Stimulated activated CD4-positive, alpha-beta T cell treated with anti-CD3 and anti-CD28 coated beads, Interleukin-1b, Interleukin-23, amount 100 ng/mL, for 48 hours (primary cell): ENCODE measurements around the gene ALDH9A1.
"Not testable (repeated sequence)": the region's sequence is repeated elsewhere in the genome, so short reads cannot be mapped to it uniquely, and the experiment has no call there.

ENCODE experiments used
- DNase-seq: peaks from one replicate; pipeline ENCODE4 v3.0.0-alpha.2; 2020

The ALDH9A1 gene

DNA sequence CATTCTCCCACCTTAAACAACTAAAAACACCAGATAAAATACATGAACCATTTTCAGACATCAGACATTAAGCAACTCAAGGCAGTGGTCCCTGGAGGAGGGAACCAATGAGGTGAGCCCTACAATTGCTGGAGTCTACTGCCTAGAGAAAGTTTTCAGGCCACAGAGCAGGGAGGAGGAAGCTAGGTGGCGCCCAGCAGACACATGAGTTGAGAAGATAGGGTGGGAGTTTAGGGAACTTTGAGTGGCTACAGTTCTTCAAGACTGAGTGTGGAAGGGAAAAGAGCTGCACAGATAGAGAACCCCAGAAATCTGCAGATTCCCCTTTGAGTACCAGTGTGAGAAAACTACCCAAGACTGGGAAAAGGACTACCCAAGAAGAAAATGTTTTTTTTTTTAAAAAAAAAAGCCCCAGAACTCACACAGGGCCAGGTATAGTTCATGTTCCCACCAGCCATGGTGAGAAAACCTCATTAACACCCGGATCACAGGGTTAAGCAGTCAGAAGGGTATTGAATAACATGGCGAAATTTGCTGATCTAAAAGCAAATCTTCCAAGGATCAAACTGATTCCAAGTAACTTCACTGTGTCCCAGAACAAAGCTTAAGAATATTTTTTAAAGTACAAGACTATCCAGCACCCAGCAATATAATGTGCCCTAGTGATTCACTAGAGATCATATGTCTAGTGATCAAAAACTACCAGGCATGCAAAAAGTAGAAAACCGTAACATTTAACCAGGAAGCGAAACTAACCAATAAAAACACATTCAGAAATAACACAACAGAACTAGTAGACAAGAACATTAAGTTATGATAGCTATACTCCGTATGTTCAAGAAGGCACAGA, 12.0 kb downstream of the ALDH9A1 start:
- no peak for DNase-seq

DNA sequence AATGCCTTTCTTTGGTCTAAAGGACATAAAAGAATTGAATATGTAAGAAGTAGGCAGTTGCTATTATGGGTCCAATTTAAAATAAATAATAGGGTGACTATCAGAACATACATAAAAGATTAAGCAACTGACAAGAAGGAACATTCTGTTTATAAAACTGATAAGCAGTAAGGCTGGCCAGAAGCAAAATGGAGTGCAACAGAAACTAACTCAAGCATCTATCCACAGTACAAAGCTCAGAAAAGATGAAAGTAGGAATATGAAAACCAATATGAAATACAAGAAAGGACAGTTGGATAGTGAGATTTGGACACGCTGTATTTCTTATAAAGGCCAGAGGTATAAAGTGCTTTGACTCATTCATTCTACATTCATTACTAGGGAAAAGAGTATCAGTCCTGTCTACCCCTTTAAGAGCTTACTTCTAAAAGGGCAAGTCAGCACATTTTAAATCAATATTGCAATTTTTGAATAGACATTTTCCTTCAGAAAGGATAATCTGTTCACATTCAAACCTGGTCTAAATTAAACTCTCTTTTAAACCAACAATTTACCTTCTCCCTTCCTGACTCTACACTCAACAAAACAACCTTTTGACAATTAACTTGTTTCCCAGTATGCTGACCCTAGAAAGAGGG, 14.4 kb downstream of the ALDH9A1 start:
- no peak for DNase-seq

DNA sequence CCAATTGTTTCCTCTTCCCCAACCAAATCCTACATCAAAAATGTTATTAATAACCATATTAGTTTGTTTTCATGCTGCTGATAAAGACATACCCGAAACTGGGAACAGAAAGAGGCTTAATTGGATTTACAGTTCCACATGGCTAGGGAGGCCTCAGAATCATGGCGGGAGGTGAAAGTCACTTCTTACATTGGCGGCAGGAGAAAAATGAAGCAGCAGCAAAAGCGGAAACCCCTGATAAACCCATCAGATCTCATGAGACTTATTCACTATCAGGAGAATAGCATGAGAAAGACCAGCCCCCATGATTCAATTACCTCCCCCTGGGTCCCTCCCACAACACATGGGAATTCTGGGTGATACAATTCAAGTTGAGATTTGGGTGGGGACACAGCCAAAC, 17.6 kb downstream of the ALDH9A1 start:
- DNase-seq = not testable (repeated sequence)

DNA sequence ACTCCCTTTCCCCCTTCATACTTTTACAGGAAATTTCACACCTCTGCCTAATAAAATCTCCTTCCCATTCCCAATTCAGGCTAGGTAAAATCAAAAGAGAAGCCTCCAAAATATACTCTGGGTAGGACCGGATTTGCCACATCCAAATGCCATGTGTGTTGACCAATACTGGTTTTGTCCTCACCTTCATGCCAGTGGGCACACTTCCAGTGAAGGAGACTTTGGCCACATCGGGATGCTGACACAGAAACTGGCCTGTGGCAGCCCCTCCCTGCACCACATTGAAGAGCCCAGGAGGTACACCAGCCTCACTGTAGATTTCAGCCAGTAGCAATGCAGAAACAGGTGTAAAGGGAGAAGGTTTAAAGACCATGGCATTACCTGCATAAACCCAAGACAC, 18.1 kb downstream of the ALDH9A1 start:
- DNase-seq = no peak

DNA sequence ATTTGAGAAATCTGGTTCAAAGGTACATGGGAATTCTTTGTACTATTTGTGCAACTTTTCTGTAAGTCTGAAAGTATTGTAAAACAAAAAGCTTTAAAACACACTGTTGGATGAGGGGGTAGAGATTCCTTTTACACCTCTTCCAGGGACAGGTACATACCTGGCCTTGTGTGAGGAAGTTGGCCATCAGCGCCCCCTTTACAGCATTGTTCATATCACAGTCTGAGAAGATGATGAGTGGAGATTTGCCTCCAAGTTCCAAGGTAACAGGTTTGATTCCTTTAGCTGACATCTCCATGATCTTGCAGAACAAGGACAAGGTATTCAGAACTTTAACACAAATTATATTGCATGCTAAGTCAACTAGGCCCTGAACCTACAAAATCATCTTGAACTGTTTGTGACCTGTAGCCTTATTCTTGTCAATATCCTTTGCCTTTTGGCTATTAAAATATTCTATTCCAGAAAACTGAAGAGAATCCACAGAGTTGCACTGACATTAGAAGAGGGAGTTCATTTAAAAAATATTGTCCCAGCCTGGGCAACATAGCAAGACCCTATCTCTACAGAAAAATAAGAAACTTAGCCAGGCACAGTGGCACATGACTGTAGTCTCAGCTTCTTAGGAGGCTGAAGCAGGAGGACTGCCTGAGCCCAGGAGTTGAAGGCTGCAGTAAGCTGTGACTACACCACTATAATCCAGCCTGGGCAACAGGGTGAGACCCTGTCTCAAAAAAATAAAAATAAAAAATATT, 18.9 kb downstream of the ALDH9A1 start:
- no peak for DNase-seq

DNA sequence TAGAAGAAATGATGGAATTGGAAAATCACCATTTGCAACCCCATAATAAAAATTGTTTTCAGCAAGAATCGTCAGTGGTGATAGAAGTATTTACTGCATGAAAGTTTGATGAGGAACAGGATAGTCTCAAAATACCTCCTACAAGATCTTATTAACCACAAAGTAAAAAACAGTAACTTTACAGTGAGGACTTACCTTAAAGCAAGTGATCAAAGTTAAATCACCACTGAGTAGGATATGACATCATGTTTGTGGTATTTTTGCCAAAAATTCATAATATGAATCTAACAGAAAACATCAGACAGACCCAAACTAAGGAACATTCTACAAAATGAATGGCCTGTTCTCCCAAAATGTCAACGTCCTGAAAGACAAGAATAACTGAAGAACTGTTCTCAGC, 19.9 kb downstream of the ALDH9A1 start:
- no peak for DNase-seq

DNA sequence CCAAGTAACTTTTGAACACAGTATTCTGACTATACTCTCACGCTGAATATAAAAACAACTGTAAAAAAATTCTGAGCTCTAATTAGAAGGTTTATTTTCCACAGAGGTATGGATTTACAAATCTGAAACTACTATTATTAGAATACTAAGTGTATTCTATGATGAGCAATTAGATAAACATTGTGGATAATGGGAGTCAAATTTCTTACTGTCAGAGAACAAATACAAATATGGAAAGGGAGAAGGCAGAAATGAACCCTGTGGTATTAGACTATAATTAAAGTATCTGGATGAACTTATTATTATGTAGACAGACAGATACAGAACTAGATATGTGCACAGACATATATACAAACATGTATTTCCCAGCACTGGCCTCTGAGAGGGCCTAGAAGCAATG, 22.6 kb downstream of the ALDH9A1 start:
- no peak for DNase-seq

DNA sequence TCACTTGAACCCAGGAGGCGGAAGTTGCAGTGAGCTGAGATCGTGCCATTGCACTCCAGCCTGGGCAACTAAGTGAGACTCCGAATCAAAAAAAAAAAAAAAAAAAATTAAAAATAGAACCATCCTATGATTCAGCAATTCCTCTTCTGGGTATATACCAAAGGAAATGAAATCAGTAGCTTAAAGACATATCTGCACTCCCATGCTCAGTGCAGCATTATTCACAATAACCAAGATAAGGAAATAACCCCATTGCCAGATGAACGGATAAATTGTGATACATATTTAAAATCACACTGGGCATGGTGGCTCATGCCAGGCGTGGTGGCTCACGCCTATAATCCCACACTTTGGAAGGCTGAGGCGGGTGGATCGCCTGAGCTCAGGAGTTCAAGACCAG, 23.8 kb downstream of the ALDH9A1 start:
- DNase-seq = no peak

DNA sequence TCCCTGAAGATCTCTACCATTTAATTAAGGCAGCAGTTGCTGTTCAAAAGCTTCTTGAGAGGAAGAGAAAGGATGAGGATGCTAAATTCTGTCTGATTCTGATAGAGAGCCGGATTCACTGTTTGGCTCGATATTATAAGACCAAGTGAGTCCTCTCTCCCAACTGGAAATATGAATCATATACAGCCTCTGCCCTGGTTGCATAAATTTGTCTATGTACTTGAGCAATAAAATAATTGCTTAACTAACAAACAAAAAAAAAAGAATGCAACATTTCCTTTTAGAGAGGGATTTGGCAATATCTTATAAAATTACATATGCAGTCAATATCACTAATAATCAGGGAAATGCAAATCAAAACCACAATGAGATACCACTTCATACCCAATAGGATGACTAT, 26.8 kb downstream of the ALDH9A1 start:
- no peak for DNase-seq

DNA sequence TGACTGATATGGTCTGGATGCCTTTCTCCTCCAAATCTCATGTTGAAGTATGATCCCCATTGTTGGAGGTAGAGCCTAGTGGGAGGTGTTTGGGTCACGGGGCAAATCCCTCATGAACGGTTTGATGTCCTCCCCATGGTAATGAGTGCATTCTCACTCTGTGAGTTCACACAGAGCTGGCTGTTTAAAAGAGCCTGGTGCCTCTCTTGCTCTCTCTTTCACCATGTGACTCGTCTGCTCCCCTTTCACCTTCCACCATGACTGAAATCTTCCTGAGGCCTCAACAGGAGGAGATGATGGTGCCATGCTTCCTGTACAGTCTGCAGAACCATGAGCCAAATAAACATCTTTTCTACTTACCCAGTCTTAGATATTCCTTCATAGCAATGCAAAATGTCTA, 30.2 kb downstream of the ALDH9A1 start:
- DNase-seq = no peak

DNA sequence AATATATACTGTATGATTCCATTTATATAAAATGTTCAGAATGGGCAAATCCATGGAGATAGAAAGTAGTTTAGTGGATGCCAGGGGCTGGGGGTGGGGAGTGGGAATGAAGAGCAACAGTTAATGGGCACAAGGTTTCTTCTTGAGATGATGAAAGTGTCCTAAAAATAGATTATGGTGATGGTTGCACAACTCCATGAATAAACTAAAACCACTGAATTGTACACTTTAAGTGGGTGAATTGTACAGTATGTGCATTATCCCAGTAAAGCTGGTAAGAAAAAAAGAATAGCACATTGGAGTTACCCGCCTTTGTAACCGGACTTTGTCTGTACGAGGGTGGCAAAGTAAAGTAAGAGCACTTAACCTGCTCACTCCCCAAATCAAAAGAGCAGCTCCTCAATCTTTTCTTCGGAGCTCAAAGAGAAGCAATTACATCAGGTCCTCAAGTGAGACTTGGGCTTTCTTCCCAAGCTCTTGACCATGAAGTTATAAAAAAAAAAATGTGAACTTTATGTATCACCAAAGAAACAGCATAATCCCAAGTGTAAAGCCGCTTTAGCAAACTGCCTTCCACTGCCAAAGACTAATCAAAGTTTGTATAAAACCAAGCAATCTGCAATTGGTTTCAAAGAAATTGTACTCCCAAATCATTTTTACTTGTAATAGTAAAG, 32.1 kb downstream of the ALDH9A1 start:
- DNase-seq = no peak

DNA sequence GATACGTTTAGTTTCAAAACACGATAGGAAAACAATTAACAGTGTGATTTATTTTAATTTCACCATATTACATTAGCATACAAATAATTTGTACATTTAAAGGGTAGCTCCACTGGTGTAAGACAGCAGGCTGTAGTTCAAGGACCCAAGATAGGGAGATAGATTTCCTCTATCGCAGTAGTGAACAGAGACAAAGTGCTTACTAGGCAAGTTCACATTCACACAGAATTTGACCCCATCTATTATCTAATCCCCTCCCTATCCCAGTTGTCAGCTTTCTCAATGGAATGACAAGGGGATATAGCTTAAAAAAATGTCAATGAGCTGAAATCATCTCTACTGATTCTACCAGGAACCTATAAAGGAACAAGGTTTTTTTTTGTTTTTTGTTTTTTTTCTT, 36.2 kb downstream of the ALDH9A1 start:
- no peak for DNase-seq

DNA sequence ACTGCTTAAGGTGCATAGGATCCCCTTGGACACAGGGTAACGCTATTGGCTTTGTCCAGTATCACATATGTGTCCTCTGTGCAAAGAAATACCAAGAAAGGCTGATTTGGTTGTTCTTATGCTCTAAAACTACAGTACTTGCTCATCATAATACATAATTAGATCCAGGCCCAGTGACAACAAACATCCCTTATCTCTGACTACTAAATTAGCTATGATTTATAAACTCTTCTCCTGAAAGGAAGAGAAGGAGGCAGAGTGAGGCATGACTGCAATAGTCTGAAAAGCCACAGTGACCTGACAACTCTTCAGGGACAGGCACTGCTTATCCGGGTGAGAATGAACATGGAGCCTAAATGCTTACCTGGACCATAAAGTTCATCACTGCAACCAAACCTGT, 36.7 kb downstream of the ALDH9A1 start:
- no peak for DNase-seq

DNA sequence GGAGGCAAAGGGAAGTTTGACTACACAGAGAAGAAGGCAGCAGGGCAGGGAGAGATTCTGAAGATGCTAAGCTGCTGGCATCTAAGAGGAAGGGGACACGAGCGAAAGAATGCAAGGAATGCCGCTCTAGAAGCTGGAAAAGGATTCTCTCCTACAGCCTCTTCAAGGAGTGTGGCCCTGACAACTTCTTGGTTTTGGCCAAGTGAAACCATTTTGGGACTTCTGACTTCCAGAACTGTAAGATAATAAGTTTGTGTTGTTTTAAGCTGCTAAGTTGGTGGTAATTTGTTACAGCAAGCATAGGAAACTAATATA, 38.8 kb downstream of the ALDH9A1 start:
- no peak for DNase-seq

DNA sequence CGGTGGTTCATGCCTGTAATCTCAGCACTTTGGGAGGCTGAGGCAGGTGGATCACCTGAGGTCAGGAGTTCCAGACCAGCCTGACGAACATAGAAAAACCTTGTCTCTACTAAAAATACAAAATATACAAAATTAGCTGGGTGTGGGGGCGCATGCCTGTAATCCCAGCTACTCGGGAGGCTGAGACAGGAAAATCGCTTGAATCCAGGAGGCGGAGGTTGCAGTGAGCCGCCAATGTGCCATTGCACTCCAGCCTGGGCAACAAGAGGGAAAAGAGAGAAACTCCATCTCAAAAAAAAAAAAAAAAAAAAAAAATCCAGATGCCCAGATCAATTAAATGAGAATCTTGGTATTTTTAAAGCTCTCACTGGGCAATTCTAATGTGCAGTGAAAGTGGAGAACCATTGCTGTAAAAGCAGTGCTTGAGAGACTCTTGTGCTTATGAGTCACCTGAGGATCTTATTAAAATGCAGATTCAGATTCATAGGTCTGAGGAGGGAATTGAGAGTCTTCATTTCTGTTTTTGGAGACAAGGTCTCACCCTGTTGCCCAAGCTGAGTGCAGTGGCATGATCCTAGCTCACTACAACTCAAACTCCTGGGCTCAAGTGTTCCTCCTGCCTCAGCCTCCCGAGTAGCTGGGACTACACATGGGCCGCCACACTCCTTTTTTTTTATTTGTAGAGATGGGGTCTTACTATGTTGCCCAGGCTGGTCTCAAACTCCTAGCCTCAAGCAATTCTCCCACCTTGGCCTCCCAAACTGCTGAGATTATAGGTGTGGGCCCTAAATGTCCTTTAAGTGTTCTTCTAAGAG, 39.4 kb downstream of the ALDH9A1 start:
- not testable (repeated sequence) for DNase-seq

DNA sequence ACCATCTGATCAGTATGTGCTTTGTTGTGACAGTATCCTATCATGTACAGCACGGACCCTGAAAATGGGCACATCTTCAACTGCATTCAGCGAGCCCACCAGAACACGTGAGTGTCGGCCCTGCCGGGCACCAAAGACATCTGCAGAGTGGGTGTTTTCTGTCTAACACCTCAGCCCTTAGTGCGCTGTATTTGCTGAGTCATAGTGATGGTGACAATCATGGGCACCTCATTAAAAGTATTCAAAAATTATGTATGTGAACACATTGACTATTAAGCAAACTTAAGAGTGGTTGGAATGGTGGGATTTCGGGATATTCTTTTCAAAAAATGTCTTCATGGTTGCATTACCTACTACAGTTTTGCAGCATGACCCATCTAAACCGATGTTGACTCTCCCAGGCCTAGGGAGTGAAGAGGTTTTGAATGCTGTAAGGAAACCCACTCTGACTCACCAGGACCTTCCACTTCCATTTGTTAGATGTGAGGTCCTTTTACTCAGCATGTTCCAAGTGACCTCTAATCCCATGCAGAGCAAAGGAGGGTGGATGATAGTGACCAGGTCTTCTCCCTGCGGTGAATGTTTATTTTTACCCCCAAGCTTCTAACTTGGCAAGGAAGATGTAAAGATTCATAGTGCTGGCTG, 47.3 kb downstream of the ALDH9A1 start:
- DNase-seq = no peak

DNA sequence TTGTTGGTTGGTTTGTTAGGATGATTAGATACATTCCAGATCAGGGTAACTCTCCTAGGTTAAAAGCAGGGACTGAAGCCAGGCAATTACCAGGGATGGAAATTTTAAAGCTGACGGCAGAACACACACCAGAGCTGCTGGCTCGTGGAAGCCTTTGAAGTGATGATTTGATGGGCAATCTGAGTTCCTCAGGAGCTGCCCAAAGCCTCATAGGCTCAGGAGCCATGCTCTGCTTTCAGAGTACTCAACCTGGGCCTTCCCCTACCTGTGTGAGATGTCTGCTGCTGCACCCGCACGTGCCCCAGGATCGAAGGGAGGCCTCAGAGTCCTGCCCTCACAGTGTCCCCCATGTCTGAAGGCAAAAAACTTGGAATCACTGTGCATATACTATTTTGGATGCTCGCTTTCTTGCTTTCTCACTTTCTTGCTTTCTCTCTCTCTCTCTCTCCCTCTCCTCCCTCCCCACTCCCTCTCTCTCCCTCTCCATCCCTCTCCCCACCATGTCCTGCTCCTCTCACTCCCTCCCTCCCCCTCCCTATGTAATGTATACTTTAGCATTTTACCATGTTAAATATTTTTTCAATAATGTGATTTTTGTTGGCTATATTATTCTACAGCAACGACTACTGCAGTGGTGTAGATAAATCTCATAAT, 49.3 kb downstream of the ALDH9A1 start:
- DNase-seq = no peak

DNA sequence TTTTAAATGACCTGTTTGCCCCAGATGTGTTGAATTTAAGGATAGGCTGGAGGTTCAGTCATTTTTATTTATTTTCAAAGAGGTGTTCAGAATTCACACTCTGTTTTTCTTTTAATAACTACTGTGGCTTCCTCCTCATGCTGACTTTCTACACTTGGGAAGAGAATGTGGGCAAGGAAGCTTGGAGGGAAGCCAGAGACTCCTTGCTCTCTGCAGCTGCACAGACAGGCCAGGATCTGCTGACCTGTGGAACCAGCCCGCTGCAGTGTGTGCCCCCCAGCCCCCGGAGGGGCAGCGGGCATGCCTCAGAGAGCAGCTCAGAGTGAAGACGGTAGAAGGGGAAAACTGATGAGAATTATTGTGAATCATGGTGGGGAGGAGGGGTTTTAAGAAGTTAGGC, 50.4 kb downstream of the ALDH9A1 start:
- DNase-seq = no peak

DNA sequence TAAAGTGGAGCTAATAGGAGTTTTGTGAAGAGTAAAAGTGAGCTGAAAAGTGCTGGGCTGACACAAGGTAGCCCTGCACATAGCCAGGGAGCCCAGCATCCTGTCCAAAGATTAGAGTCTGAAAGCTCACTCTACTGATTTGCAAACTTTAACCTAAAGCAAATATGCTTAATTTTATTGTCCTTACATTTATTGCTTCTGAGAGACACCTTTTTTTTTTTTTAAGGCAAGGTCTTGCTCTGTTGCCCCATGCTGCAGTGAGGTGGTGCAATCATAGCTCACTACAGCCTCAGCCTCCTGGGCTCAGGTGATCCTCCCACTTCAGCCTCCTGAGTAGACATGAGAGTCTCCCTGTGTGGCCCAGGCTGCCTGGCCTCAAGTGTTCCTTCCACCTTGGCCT, 50.8 kb downstream of the ALDH9A1 start:
- no peak for DNase-seq

DNA sequence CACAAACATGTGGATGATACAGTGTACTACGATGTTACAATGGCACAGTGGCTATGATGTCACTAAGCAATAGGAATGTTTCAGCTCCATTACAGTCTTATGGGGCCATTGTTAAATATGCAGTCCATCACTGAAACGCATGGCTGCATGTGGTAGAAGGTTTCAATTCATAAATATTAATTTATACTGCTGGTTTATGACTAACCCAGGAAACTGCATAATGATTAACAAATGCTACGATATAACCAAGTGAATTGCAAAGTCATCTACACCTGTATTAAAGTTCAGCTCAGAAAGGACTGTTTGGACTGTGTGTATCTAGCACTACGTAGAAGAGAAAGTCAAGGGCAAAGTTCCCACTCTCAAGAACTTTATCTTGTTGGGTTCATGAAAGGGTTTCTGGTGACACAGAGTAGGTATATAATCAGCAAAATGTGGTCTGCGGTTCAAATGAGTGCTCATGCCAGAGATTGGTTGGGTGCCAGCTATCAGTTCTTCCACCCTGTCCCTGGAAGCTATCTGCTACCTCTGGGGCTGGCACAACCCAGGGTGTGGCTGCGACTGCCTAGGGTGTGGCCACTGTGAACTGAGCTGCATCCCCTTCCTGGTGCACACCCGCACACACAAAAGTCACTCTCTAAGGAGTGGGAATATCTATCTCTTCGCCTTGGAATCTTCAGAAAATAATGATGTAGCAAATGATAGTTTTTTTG, 52.6 kb downstream of the ALDH9A1 start:
- DNase-seq = no peak
